ENCODE measurements around the gene PEPD.

DNA sequence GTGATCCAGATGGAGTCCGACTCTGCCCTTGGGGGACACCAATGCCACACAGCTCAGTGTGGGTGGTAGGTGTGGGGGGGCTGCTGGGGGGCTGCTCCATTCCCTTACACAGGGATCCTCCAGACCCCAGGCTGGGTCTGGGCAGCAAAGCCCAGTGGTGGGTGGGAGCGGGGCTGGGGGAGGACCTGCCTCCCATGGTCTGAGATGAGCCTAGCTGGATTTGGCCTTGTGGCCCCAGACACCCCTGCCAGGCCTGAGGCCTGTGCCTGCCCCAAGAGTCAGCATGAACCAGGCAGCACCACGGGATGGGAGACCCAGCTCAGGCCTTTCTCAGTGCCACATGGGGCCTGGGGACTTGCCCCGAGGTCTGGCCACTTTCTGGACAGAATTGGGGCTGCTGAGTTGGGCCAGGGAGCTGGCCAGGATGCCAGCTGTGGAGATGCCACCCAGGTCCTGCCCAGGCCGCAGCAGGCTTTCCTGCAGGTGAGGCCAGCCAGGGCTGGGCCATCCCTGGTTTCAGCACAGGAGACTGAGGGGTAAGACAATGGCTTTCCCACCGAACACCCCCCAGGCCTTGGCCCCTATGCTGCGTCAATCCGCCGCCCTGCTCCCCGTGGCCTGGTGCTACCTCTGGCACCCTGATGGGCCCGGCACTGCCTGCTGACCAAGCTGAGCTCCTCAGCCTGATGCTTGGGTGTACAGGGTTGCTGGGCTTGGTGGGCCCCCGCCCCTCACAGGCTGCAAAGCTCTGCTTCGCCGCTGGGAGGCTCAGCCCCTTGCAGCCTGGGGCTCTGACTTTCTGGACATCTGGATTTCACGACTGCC is 123.8 kb downstream of the PEPD start:
- TF ChIP-seq, protein P1, sequence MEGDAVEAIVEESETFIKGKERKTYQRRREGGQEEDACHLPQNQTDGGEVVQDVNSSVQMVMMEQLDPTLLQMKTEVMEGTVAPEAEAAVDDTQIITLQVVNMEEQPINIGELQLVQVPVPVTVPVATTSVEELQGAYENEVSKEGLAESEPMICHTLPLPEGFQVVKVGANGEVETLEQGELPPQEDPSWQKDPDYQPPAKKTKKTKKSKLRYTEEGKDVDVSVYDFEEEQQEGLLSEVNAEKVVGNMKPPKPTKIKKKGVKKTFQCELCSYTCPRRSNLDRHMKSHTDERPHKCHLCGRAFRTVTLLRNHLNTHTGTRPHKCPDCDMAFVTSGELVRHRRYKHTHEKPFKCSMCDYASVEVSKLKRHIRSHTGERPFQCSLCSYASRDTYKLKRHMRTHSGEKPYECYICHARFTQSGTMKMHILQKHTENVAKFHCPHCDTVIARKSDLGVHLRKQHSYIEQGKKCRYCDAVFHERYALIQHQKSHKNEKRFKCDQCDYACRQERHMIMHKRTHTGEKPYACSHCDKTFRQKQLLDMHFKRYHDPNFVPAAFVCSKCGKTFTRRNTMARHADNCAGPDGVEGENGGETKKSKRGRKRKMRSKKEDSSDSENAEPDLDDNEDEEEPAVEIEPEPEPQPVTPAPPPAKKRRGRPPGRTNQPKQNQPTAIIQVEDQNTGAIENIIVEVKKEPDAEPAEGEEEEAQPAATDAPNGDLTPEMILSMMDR (IDR thresholded peaks at IDR 0.05), result peak in 1 of 5 experiments; percentile 10
- TF ChIP-seq POLR2A (IDR thresholded peaks at IDR 0.05), result no peak

Data from tibial nerve (tissue), 3 donors.